Neural progenitor cell (in vitro differentiated cells): ENCODE measurements around the gene CIAO3.

Experiments used
- CTCF ChIP-seq: fragments of 200-600 bp; sonication (generic); IDR thresholded peaks from 2 replicates; pipeline ENCODE4 v1.5.1; 2017; ENCODE audit warnings: antibody characterized with exemption, mild to moderate bottlenecking
- EZH2 ChIP-seq: fragments of 200-600 bp; sonication (generic); IDR thresholded peaks from 2 replicates; pipeline ENCODE4 v1.6.1; 2017; ENCODE audit warnings: antibody characterized with exemption, mild to moderate bottlenecking, moderate library complexity

- no peak for TF ChIP-seq CTCF
- TF ChIP-seq EZH2: no peak
Observed at GRCh38 chr16:780296-780695, 39.5 kb upstream of the CIAO3 start.
